ENCODE results near the gene GABRG3.

DNA sequence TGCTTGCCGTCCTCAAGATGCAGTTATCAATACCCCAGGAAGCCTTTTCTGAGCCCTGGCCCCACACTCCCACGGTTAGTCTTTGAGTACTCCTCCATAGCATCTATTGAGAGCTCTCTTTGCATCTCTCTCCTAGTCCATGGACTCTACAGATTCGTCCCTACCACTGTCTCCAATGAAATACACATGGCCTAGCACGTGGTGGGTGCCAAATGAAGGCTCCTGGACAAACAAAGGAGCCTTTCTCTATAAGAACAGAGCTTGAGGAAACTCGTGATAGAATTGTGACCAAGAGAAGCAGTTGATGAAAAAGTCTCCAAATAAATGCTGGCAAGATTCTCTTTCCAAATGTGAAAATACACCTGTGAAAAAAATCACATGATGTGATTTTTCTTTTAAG lies 166.1 kb downstream of the GABRG3 start:
- TF ChIP-seq CTCF (IDR thresholded peaks at IDR 0.05; ENCODE audit: insufficient read depth, low read length, poor library complexity, severe bottlenecking), result no peak
- TF ChIP-seq EZH2phosphoT487 (conservative IDR thresholded peaks at IDR 0.05; ENCODE audit: low read length), result no peak
